ENCODE results near the gene RICTOR. TPM values are rescaled to one million over a fixed set of nuclear protein-coding genes. Genes with fewer than 3 reads are reported as not detected.
"Not testable (repeated sequence)": the region's sequence is repeated elsewhere in the genome, so short reads cannot be mapped to it uniquely, and the experiment has no call there.

Gene RICTOR
- total RNA-seq, 1 donor from 2014 or later = 41.3 TPM

- peaks cover 25% of the 10 kb centered on the region for H3K9me3 Mint-ChIP-seq
- no peaks in the 10 kb centered on the region for H3K4me1 ChIP-seq
- H3K79me2 ChIP-seq (ENCODE audit: low read depth) = no peaks in the 10 kb centered on the region
- no peaks in the 10 kb centered on the region for H3K9me3 ChIP-seq (ENCODE audit: low read depth)
- no peak overlapping the region for H2AFZ ChIP-seq (replicated peaks)
- no peaks in the 10 kb centered on the region for H4K20me1 ChIP-seq (ENCODE audit: low read depth)
- no peak overlapping the region for H3K4me3 ChIP-seq
- no peak overlapping the region for H3K27ac ChIP-seq
- no peaks in the 10 kb centered on the region for H3K4me1 Mint-ChIP-seq
- H3K27me3 Mint-ChIP-seq (ENCODE audit: insufficient read depth, low read depth) = no peaks in the 10 kb centered on the region
- no peaks in the 10 kb centered on the region for H3K36me3 ChIP-seq
- TF ChIP-seq EZH2phosphoT487 (IDR thresholded peaks at IDR 0.05) (no peak), EZH2 (IDR thresholded peaks at IDR 0.05) (no peak), CTCF (IDR thresholded peaks at IDR 0.05) (no peak)
- no peak overlapping the region for H3K4me2 ChIP-seq
- H3F3A ChIP-seq (ENCODE audit: low read depth) = no peaks in the 10 kb centered on the region
- no peak overlapping the region for H3K4me3 Mint-ChIP-seq
- H3K9ac ChIP-seq = no peak overlapping the region
- no peaks in the 10 kb centered on the region for H3K27me3 ChIP-seq
- DNase-seq (ENCODE audit: low spot score) = no peak
- H3K36me3 Mint-ChIP-seq = peaks cover 32% of the 10 kb centered on the region
- H3K27ac Mint-ChIP-seq = no peak overlapping the region
Measured at GRCh38 chr5:39013938-39014337, 60.3 kb downstream of the RICTOR start.

- H3K4me1 ChIP-seq; DNase-seq (ENCODE audit: low spot score); H3K9me3 ChIP-seq (ENCODE audit: low read depth); H3K27me3 Mint-ChIP-seq (ENCODE audit: insufficient read depth, low read depth); H3K36me3 ChIP-seq; H4K20me1 ChIP-seq (ENCODE audit: low read depth); H3K4me3 Mint-ChIP-seq; H3K27me3 ChIP-seq; H3K4me2 ChIP-seq; H3K27ac ChIP-seq; H3K4me1 Mint-ChIP-seq; H3F3A ChIP-seq (ENCODE audit: low read depth); H3K9ac ChIP-seq; H3K27ac Mint-ChIP-seq; H3K4me3 ChIP-seq; H2AFZ ChIP-seq (replicated peaks); H3K79me2 ChIP-seq (ENCODE audit: low read depth): not testable (repeated sequence)
- Mint-ChIP-seq H3K9me3 (peaks cover 25% of the 10 kb centered on the region), H3K36me3 (peaks cover 32% of the 10 kb centered on the region)
Measured at GRCh38 chr5:39010958-39011357, 63.2 kb downstream of the RICTOR start.

GRCh38 chr5:39009981-39010380 lies 64.2 kb downstream of the RICTOR start:
- TF ChIP-seq EZH2 (IDR thresholded peaks at IDR 0.05) = no peak
- TF ChIP-seq CTCF (IDR thresholded peaks at IDR 0.05) = no peak
- no peak for TF ChIP-seq EZH2phosphoT487 (IDR thresholded peaks at IDR 0.05)
- Histone ChIP-seq H3K79me2 (ENCODE audit: low read depth) (no peaks in the 10 kb centered on the region), H3K4me2 (no peak overlapping the region), H3K4me1 (no peaks in the 10 kb centered on the region), H3K4me3 (no peak overlapping the region), H3F3A (ENCODE audit: low read depth) (no peaks in the 10 kb centered on the region), H4K20me1 (ENCODE audit: low read depth) (no peaks in the 10 kb centered on the region), H3K9me3 (ENCODE audit: low read depth) (no peaks in the 10 kb centered on the region), H3K9ac (no peak overlapping the region), H3K27ac (no peak overlapping the region), H3K36me3 (no peaks in the 10 kb centered on the region), H3K27me3 (no peaks in the 10 kb centered on the region), H2AFZ (replicated peaks) (no peak overlapping the region)
- peaks cover 32% of the 10 kb centered on the region for H3K36me3 Mint-ChIP-seq
- H3K4me3 Mint-ChIP-seq = no peak overlapping the region
- no peaks in the 10 kb centered on the region for H3K4me1 Mint-ChIP-seq
- no peaks in the 10 kb centered on the region for H3K27me3 Mint-ChIP-seq (ENCODE audit: insufficient read depth, low read depth)
- no peak overlapping the region for H3K27ac Mint-ChIP-seq
- H3K9me3 Mint-ChIP-seq = peaks cover 25% of the 10 kb centered on the region
- DNase-seq (ENCODE audit: low spot score) = no peak

- Histone ChIP-seq H3K36me3 (no peaks in the 10 kb centered on the region), H2AFZ (replicated peaks) (no peak overlapping the region), H3K4me3 (no peak overlapping the region), H3K4me2 (no peak overlapping the region), H3K9me3 (ENCODE audit: low read depth) (no peaks in the 10 kb centered on the region), H3K9ac (no peak overlapping the region), H3K4me1 (no peaks in the 10 kb centered on the region), H4K20me1 (ENCODE audit: low read depth) (no peaks in the 10 kb centered on the region), H3F3A (ENCODE audit: low read depth) (no peaks in the 10 kb centered on the region), H3K27ac (no peak overlapping the region), H3K79me2 (ENCODE audit: low read depth) (no peaks in the 10 kb centered on the region), H3K27me3 (no peaks in the 10 kb centered on the region)
- Mint-ChIP-seq H3K9me3 (peaks cover 25% of the 10 kb centered on the region), H3K27me3 (ENCODE audit: insufficient read depth, low read depth) (no peaks in the 10 kb centered on the region), H3K4me1 (no peaks in the 10 kb centered on the region), H3K36me3 (peaks cover 32% of the 10 kb centered on the region), H3K4me3 (no peak overlapping the region), H3K27ac (no peak overlapping the region)
- no peak for DNase-seq (ENCODE audit: low spot score)
- TF ChIP-seq EZH2phosphoT487 (IDR thresholded peaks at IDR 0.05) (no peak), CTCF (IDR thresholded peaks at IDR 0.05) (no peak), EZH2 (IDR thresholded peaks at IDR 0.05) (no peak)
Measured at GRCh38 chr5:39009280-39009679, 64.9 kb downstream of the RICTOR start.

Data from neural progenitor cell (in vitro differentiated cells).